Endothelial cell of umbilical vein (primary cell): ENCODE results near the gene EML1. TPM values are rescaled to one million over a fixed set of nuclear protein-coding genes. Genes with fewer than 3 reads are reported as not detected.

Experiments used
- BruUV-seq: library from RNA; stranded (reverse); fragments of 400-500 nt; replicated peaks from 2 replicates; lab custom pipeline; 2021; lab: Mats Ljungman, UMichigan
- CTCF ChIA-PET: fragments of 300-600, 350-600 bp; sonication (Branson Sonifier 250); formaldehyde crosslinking; loops from one replicate; lab custom pipeline; 2021; ENCODE audit warnings: antibody characterized with exemption, inconsistent platforms; lab: Charles Lee
- POLR2A ChIA-PET: fragments of 300-600, 350-600 bp; sonication (Branson Sonifier 250); formaldehyde crosslinking; loops from one replicate; lab custom pipeline; 2021; ENCODE audit warnings: antibody characterized with exemption, inconsistent platforms; lab: Charles Lee
- DNase-seq: peaks from one replicate; pipeline ENCODE4 v3.0.0-alpha.2; 2011; ENCODE audit warnings: low read depth, low spot score
- FAIRE-seq: peaks from 2 replicates; lab custom pipeline; 2011; peaks lifted over from hg19 to GRCh38; lab: Jason Lieb, UNC
- H2AFZ ChIP-seq: 2 replicates; pipeline ENCODE4 v1.6.0; 2012; ENCODE audit warnings: low read depth, low read length, control low read depth, inconsistent platforms
- H3K27ac ChIP-seq: 2 replicates; pipeline ENCODE4 v1.5.1; 2011; ENCODE audit warnings: low read depth, mild to moderate bottlenecking, control low read depth, low read length, moderate library complexity; ENCODE audit not compliant: insufficient read depth
- H3K27me3 ChIP-seq, 2 experiments: 2 replicates each; pipeline versions ENCODE4 v1.6.0 to v1.6.1; 2011; ENCODE audit warnings: low read length in 2 of 2, mixed read lengths in 1 of 2; ENCODE audit not compliant: control insufficient read depth in 2 of 2, insufficient read depth in 2 of 2
- H3K36me3 ChIP-seq, 2 experiments: 2 replicates in 1 of 2; 3 replicates in 1 of 2; pipeline ENCODE4 v1.5.1; 2011; ENCODE audit warnings: low read length in 2 of 2, mild to moderate bottlenecking in 1 of 2, moderate library complexity in 1 of 2; ENCODE audit not compliant: control insufficient read depth in 2 of 2, insufficient read depth in 2 of 2; ENCODE audit errors: extremely low read depth in 1 of 2
- H3K4me1 ChIP-seq: 3 replicates; pipeline ENCODE4 v1.5.1; 2011; ENCODE audit warnings: mild to moderate bottlenecking, low read length; ENCODE audit not compliant: control insufficient read depth, insufficient read depth; ENCODE audit errors: extremely low read depth
- H3K4me2 ChIP-seq: 2 replicates; pipeline ENCODE4 v1.6.1; 2011; ENCODE audit warnings: low read length, control low read depth, mixed read lengths; ENCODE audit not compliant: insufficient read depth
- H3K4me3 ChIP-seq, 3 experiments: fragments of 200-600 bp in 1 of 3; sonication (generic), shearing (Covaris generic) in 1 of 3; replicated peaks in 1 of 3; 2 replicates each; pipeline ENCODE4 v1.5.1; 2011 to 2016; ENCODE audit warnings: control low read depth in 3 of 3, low read length in 3 of 3, mild to moderate bottlenecking in 2 of 3, inconsistent platforms in 1 of 3, low read depth in 1 of 3, moderate library complexity in 1 of 3; ENCODE audit not compliant: insufficient read depth in 1 of 3
- H3K79me2 ChIP-seq: 2 replicates; pipeline ENCODE4 v1.6.0; 2012; ENCODE audit warnings: low read length, inconsistent platforms; ENCODE audit not compliant: control insufficient read depth, insufficient read depth
- H3K9ac ChIP-seq: replicated peaks from 2 replicates; pipeline ENCODE3; 2011; ENCODE audit warnings: low read length, control low read depth; ENCODE audit not compliant: insufficient read depth; ENCODE audit errors: extremely low read depth
- H3K9me1 ChIP-seq: replicated peaks from 3 replicates; pipeline ENCODE4 v1.6.0; 2011; ENCODE audit warnings: mild to moderate bottlenecking, low read length; ENCODE audit not compliant: control insufficient read depth, insufficient read depth; ENCODE audit errors: extremely low read depth
- H3K9me3 ChIP-seq: replicated peaks from 2 replicates; pipeline ENCODE4 v1.5.1; 2012; ENCODE audit warnings: low read length, inconsistent platforms; ENCODE audit not compliant: control insufficient read depth, insufficient read depth
- H4K20me1 ChIP-seq: replicated peaks from 2 replicates; pipeline ENCODE3; 2011; ENCODE audit warnings: mild to moderate bottlenecking, low read length; ENCODE audit not compliant: control insufficient read depth, insufficient read depth; ENCODE audit errors: extremely low read depth
- CTCF ChIP-seq, 2 donors: IDR thresholded peaks; 1 replicate in 1 of 2; 2 replicates in 1 of 2; pipeline ENCODE4 v1.5.1; 2011; ENCODE audit warnings: low read length in 2 of 2, mild to moderate bottlenecking in 2 of 2, moderate library complexity in 2 of 2, control low read depth in 1 of 2, inconsistent platforms in 1 of 2, low read depth in 1 of 2; ENCODE audit not compliant: insufficient read depth in 1 of 2; ENCODE audit errors: extremely low read depth in 1 of 2
- EZH2 ChIP-seq: IDR thresholded peaks from 2 replicates; pipeline ENCODE4 v1.6.1; 2012; ENCODE audit warnings: borderline replicate concordance, low read depth, mild to moderate bottlenecking, moderate library complexity, low read length, inconsistent platforms; ENCODE audit not compliant: severe bottlenecking
- FOS ChIP-seq: IDR thresholded peaks from 2 replicates; pipeline ENCODE4 v1.6.1; 2011; ENCODE audit warnings: mild to moderate bottlenecking, low read length, moderate library complexity, borderline replicate concordance; ENCODE audit not compliant: insufficient read depth
- GATA2 ChIP-seq: IDR thresholded peaks from 2 replicates; pipeline ENCODE4 v1.7.0; 2011; ENCODE audit warnings: low read depth, mild to moderate bottlenecking, moderate library complexity, mixed read lengths, low read length; ENCODE audit not compliant: insufficient read length, insufficient read depth
- JUN ChIP-seq: IDR thresholded peaks from 2 replicates; pipeline ENCODE4 v1.6.1; 2011; ENCODE audit warnings: borderline replicate concordance, low read depth; ENCODE audit not compliant: insufficient read length, insufficient read depth
- MAX ChIP-seq: IDR thresholded peaks from 2 replicates; pipeline ENCODE4 v1.6.1; 2011; ENCODE audit not compliant: insufficient read depth, insufficient read length
- MYC ChIP-seq: IDR thresholded peaks from one replicate; pipeline ENCODE4 v1.6.1; 2011; ENCODE audit warnings: mild to moderate bottlenecking, low read depth, low read length
- POLR2A ChIP-seq: IDR thresholded peaks from 2 replicates; pipeline ENCODE4 v1.6.1; 2012; ENCODE audit warnings: low read depth, mild to moderate bottlenecking, control low read depth, low read length
- POLR2AphosphoS5 ChIP-seq: IDR thresholded peaks from 2 replicates; pipeline ENCODE4 v1.6.1; 2012; ENCODE audit warnings: low read depth, mild to moderate bottlenecking, control low read depth, low read length, moderate library complexity; ENCODE audit not compliant: insufficient read depth
- dilution Hi-C: fragments of 300-500 bp; cut with MboI; formaldehyde crosslinking; loops from one replicate; pipeline ENCODE4 v1.15.0; 2019; ENCODE audit warnings: low sequenced_read_pairs; ENCODE audit not compliant: extremely low pct_ligation_motif_present
- intact Hi-C: fragments of 100-400 bp; cut with micrococcal nuclease; formaldehyde crosslinking; loops from one replicate; pipeline ENCODE4 v1.10.0; 2022
- polyA plus RNA-seq, 4 experiments: library from polyadenylated mRNA; depleted of rRNA in 3 of 4; stranded (reverse) in 3 of 4; unstranded in 1 of 4; fragments of >200 nt; gene quantifications; 2 replicates each; pipeline versions ENCODE4 v1.2.1 to v1.2.3, GENCODE V29; 2011 to 2012; ENCODE audit warnings: missing spikeins in 1 of 4
- total RNA-seq: library from RNA; stranded (reverse); gene quantifications from 2 replicates; pipeline ENCODE4 v1.2.3, GENCODE V29; 2021

EML1 gene
- total and polyA plus RNA-seq, 2 donors (not counting 3 experiments of a cell fraction or from before 2014, with no cell fraction given), result 22.9 to 33.0 TPM

GRCh38 chr14:99812892-99813291 lies 19.7 kb downstream of the EML1 start:
- FAIRE-seq (no peak), DNase-seq (no peak)
- dilution Hi-C loops, result no loop called here

More at GRCh38 chr14:99812892-99813291, 19.7 kb downstream of the EML1 start:
- H3K9me1 ChIP-seq, result no peaks in the 10 kb centered on the region
- CTCF ChIA-PET, result interaction anchor here (1.3 to 2.6 kb wide), 3 partner anchors 9 to 87 kb away, joined by 4 to 8 read pairs (median 8); no protein-coding TSS in a partner anchor
- no peak overlapping the region for H3K4me2 ChIP-seq
- intact Hi-C loops, result no loop called here
- H3K27me3 ChIP-seq, result no peaks in the 10 kb centered on the region
- no peaks in the 10 kb centered on the region for H3K4me1 ChIP-seq
- H3K36me3 ChIP-seq, result no peaks in the 10 kb centered on the region
- H3K9me3 ChIP-seq, result no peaks in the 10 kb centered on the region
- POLR2A ChIA-PET, result no interaction called here
- TF ChIP-seq POLR2AphosphoS5, result no peak
- no peak for TF ChIP-seq MAX
- TF ChIP-seq GATA2, result no peak
- no peak for TF ChIP-seq MYC
- TF ChIP-seq CTCF (IDR thresholded peaks at IDR 0.05; ENCODE audit: extremely low read depth in 1 of 2, insufficient read depth in 1 of 2, low read depth in 1 of 2, low read length in 2 of 2), result no peak
- TF ChIP-seq POLR2A, result no peak
- no peak for TF ChIP-seq FOS
- no peak for TF ChIP-seq EZH2
- no peak for TF ChIP-seq JUN
- no TSS peak for BruUV-seq
- no peaks in the 10 kb centered on the region for H3K79me2 ChIP-seq
- H2AFZ ChIP-seq, result no peak overlapping the region
- no peak overlapping the region for H3K27ac ChIP-seq
- no peak overlapping the region for H3K4me3 ChIP-seq
- H3K9ac ChIP-seq, result no peak overlapping the region
- no peaks in the 10 kb centered on the region for H4K20me1 ChIP-seq
